HEK293 (cell line): Measurements from ENCODE around the gene TLE1.

Experiments used
- CTCF ChIA-PET: fragments of 350-600 bp; formaldehyde crosslinking; extraction: SDS; loops from one replicate; lab custom pipeline; 2021; ENCODE audit warnings: antibody characterized with exemption; lab: Yijun Ruan, JAX
- POLR2A ChIA-PET: fragments of 300-600 bp; formaldehyde crosslinking; extraction: SDS; loops from one replicate; lab custom pipeline; 2020; ENCODE audit warnings: antibody characterized with exemption, inconsistent platforms; lab: Yijun Ruan, JAX
- H3K27ac ChIP-seq: fragments of 200-500 bp; sonication (Bioruptor generic); 2 replicates; pipeline ENCODE4 v1.5.1; 2014; ENCODE audit warnings: low read depth, low read length, control low read depth, inconsistent platforms; ENCODE audit errors: extremely low read depth
- H3K36me3 ChIP-seq, 2 experiments: fragments of 200-500 bp in 1 of 2; sonication (Bioruptor generic) in 1 of 2; 1 replicate in 1 of 2; 2 replicates in 1 of 2; pipeline ENCODE4 v1.5.1; 2014 to 2017; ENCODE audit warnings: inconsistent platforms in 2 of 2, low read length in 2 of 2; ENCODE audit not compliant: control insufficient read depth in 2 of 2, insufficient read depth in 1 of 2
- H3K4me1 ChIP-seq: fragments of 200-500 bp; sonication (Bioruptor generic); 2 replicates; pipeline ENCODE4 v1.5.1; 2014; ENCODE audit warnings: mild to moderate bottlenecking, low read length, inconsistent platforms; ENCODE audit not compliant: control insufficient read depth, insufficient read depth
- H3K4me3 ChIP-seq: 2 replicates; pipeline ENCODE4 v1.5.1; 2011; ENCODE audit warnings: low read depth, mild to moderate bottlenecking, control low read depth, low read length, moderate library complexity
- H3K9me3 ChIP-seq: fragments of 200-500 bp; sonication (Bioruptor generic); 2 replicates; pipeline ENCODE4 v1.5.1; 2014; ENCODE audit warnings: low read depth, low read length, inconsistent platforms; ENCODE audit not compliant: control insufficient read depth, insufficient read depth
- EGR2 ChIP-seq: fragments of 450-650 bp; formaldehyde crosslinking; IDR thresholded peaks from 2 replicates; pipeline ENCODE4 v1.5.1; 2016; ENCODE audit warnings: low read depth, missing biosample characterization, missing genetic modification characterization
- MYNN ChIP-seq: fragments of 450-650 bp; formaldehyde crosslinking; IDR thresholded peaks from 2 replicates; pipeline ENCODE4 v1.5.1; 2016; ENCODE audit warnings: missing biosample characterization, missing genetic modification characterization, borderline replicate concordance
- MZF1 ChIP-seq: fragments of 450-650 bp; formaldehyde crosslinking; IDR thresholded peaks from 2 replicates; pipeline ENCODE4 v1.5.1; 2017; ENCODE audit warnings: missing biosample characterization, missing genetic modification characterization, borderline replicate concordance
- PRDM10 ChIP-seq: fragments of 450-650 bp; formaldehyde crosslinking; IDR thresholded peaks from 2 replicates; pipeline ENCODE4 v1.5.1; 2016; ENCODE audit warnings: missing biosample characterization, missing genetic modification characterization
- REPIN1 ChIP-seq: fragments of 450-650 bp; formaldehyde crosslinking; IDR thresholded peaks from 2 replicates; pipeline ENCODE4 v1.5.1; 2017; ENCODE audit warnings: missing biosample characterization, missing genetic modification characterization, low read depth
- TRIM28 ChIP-seq: IDR thresholded peaks from 2 replicates; pipeline ENCODE4 v1.6.1; 2011; ENCODE audit warnings: low read length, control low read depth, borderline replicate concordance
- ZNF121 ChIP-seq: fragments of 450-650 bp; formaldehyde crosslinking; IDR thresholded peaks from 2 replicates; pipeline ENCODE4 v1.5.1; 2016; ENCODE audit warnings: missing biosample characterization, missing genetic modification characterization
- ZNF132 ChIP-seq: fragments of 450-650 bp; formaldehyde crosslinking; IDR thresholded peaks from 2 replicates; pipeline ENCODE4 v1.5.1; 2017; ENCODE audit warnings: missing biosample characterization, missing genetic modification characterization, borderline replicate concordance
- ZNF146 ChIP-seq: fragments of 450-650 bp; formaldehyde crosslinking; IDR thresholded peaks from 2 replicates; pipeline ENCODE4 v1.5.1; 2016; ENCODE audit warnings: missing biosample characterization, missing genetic modification characterization
- ZNF155 ChIP-seq: fragments of 450-650 bp; formaldehyde crosslinking; IDR thresholded peaks from 2 replicates; pipeline ENCODE4 v1.5.1; 2016; ENCODE audit warnings: missing biosample characterization, missing genetic modification characterization
- ZNF274 ChIP-seq, 2 experiments: fragments of 200-500 bp in 1 of 2; fragments of 450-650 bp in 1 of 2; sonication (Bioruptor generic) in 1 of 2; formaldehyde crosslinking in 1 of 2; IDR thresholded peaks; 2 replicates each; pipeline versions ENCODE4 v1.5.1 to v1.6.1; 2014 to 2016; ENCODE audit warnings: borderline replicate concordance in 1 of 2, inconsistent platforms in 1 of 2, low read length in 1 of 2, missing biosample characterization in 1 of 2, missing genetic modification characterization in 1 of 2
- ZSCAN23 ChIP-seq: fragments of 450-650 bp; formaldehyde crosslinking; IDR thresholded peaks from 2 replicates; pipeline ENCODE4 v1.5.1; 2016; ENCODE audit warnings: missing biosample characterization, missing genetic modification characterization
- ZXDB ChIP-seq: fragments of 450-650 bp; formaldehyde crosslinking; IDR thresholded peaks from 2 replicates; pipeline ENCODE4 v1.5.1; 2016; ENCODE audit warnings: missing biosample characterization, missing genetic modification characterization
- TF ChIP-seq, protein P1 (sequence below): fragments of 450-650 bp; formaldehyde crosslinking; IDR thresholded peaks from 2 replicates; pipeline ENCODE4 v1.5.1; 2016; ENCODE audit warnings: missing biosample characterization, missing genetic modification characterization

The TLE1 gene

GRCh38 chr9:81610740-81611107 lies 78.6 kb downstream of the TLE1 start:
- Histone ChIP-seq H3K36me3 (peaks cover 15 to 79% of the 10 kb centered on the region in 2 experiments), H3K4me3 (no peak overlapping the region), H3K9me3 (no peaks in the 10 kb centered on the region), H3K4me1 (no peaks in the 10 kb centered on the region), H3K27ac (no peak overlapping the region)
- ChIA-PET POLR2A (no interaction called here), CTCF (no interaction called here)
- no peak for TF ChIP-seq ZNF146 (tag by site-specific recombination)
- no peak for TF ChIP-seq ZNF274 (IDR thresholded peaks at IDR 0.05; ENCODE audit: low read length)
- TF ChIP-seq ZNF274 (tag by site-specific recombination; IDR thresholded peaks at IDR 0.05; ENCODE audit: borderline replicate concordance): no peak
- TF ChIP-seq ZNF155: no peak
- TF ChIP-seq ZSCAN23 (tag by site-specific recombination): no peak
- no peak for TF ChIP-seq REPIN1 (tag by site-specific recombination)
- TF ChIP-seq, protein P1, sequence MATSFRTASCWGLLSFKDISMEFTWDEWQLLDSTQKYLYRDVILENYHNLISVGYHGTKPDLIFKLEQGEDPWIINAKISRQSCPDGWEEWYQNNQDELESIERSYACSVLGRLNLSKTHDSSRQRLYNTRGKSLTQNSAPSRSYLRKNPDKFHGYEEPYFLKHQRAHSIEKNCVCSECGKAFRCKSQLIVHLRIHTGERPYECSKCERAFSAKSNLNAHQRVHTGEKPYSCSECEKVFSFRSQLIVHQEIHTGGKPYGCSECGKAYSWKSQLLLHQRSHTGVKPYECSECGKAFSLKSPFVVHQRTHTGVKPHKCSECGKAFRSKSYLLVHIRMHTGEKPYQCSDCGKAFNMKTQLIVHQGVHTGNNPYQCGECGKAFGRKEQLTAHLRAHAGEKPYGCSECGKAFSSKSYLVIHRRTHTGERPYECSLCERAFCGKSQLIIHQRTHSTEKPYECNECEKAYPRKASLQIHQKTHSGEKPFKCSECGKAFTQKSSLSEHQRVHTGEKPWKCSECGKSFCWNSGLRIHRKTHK (tag by site-specific recombination): no peak
- TF ChIP-seq TRIM28: no peak
- no peak for TF ChIP-seq ZXDB (tag by site-specific recombination)
- TF ChIP-seq MYNN (tag by site-specific recombination): no peak

DNA sequence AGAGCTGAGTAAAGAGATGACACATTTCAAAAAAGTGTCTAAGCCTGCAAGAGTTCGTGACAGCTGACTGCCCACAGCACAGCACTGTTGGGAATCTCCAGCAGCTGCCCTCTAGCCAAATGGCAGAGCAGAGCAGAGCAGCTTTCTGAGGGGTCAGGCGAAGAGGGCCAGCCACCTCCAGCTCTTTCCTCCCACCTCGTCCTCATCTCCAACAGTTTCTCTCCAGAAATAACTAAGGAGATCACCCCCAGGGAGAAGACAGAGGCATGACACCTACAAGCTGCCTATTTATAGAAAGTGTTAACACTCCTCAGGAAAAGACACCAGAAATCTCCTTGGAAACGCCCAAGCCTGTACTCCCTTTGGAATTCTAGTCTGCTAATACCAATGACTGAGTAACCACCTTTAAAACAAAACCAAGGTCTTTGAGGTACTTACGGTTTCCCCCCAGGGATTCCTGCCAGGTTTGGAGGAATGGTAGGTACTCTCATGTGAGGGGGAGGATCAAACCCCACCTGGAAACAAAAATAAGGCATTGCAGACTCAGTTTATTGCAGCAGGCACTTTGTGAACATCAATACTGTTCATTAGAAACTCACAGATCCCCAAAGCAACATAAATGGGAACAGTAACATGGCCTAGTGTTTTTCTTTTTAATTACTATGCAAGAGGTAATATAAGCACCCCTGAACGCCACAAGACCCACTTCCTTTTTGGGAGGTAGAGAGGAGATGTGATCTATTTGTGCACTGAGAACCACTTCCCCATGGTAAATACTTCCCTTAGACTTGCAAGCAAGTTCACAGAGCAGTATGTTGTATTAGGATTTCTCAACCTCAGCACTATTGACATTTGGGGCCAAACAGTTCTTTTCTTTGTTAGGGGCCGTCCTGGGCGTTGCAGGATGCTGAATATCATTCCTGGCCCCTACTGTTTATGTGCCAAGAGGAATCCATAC lies 79.3 kb downstream of the TLE1 start:
- TF ChIP-seq MZF1 (no peak), EGR2 (tag by site-specific recombination) (peak; percentile 20; the same call in 1 of the 2 replicates)
- no peaks in the 10 kb centered on the region for H3K9me3 ChIP-seq
- no peak overlapping the region for H3K27ac ChIP-seq
- H3K36me3 ChIP-seq: peaks cover 12 to 77% of the 10 kb centered on the region in 2 experiments
- CTCF ChIA-PET: no interaction called here
- no peaks in the 10 kb centered on the region for H3K4me1 ChIP-seq
- POLR2A ChIA-PET: interaction anchor here (0.5 kb wide), 1 partner anchor 200 kb away, joined by 4 read pairs; no protein-coding TSS in a partner anchor
- no peak overlapping the region for H3K4me3 ChIP-seq

DNA sequence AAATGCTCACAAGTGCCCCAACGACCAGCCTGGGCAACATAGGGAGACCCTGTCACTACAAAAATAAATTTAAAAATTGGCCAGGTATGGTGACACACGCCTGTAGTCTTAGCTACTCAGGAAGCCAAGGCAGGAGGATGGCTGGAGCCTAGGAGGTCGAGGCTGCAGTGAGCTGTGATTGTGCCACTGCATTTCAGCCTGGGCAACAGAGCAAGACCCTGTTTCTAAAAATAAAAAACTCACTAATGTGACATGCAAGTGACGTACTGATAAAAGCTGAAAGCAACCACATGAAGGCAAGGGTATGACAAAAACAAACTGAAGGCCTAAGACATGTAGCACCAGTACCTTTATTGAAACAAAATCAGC lies 81.1 kb downstream of the TLE1 start:
- no peaks in the 10 kb centered on the region for H3K9me3 ChIP-seq
- no peak overlapping the region for H3K4me3 ChIP-seq
- H3K4me1 ChIP-seq: no peaks in the 10 kb centered on the region
- TF ChIP-seq ZNF132 (tag by site-specific recombination): no peak
- no peak for TF ChIP-seq PRDM10
- peak; percentile 50; the same call in 1 of the 2 replicates for TF ChIP-seq ZNF121
- ChIA-PET CTCF (interaction anchor here (0.6 kb wide), 1 partner anchor 1972 kb away, joined by 3 read pairs; no protein-coding TSS in a partner anchor), POLR2A (no interaction called here)
- H3K36me3 ChIP-seq: peaks cover 13 to 80% of the 10 kb centered on the region in 2 experiments
- no peak overlapping the region for H3K27ac ChIP-seq
